ENCODE results near the gene LCE3D.

DNA sequence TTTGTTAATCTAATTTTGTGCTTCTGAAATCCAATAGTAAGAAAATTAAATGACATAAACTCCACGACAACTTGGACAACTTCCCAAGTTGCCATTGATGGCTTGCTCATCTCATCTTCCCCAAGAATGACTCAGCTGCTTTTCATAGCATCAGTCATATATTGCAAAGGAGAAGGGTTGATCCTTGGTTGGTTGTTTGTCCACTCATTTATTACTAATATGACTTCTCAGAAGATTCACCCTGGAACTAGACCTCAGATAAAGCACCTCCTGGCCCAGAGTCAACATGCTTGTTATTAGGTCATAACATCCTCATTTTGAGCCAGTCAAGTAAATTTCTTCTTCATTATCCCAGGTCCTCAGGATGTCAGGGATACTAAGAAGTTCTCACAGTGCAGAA lies 2.3 kb upstream of the LCE3D start:
- TF ChIP-seq POLR2A (IDR thresholded peaks at IDR 0.05; ENCODE audit: low read length) (no peak), GATA1 (IDR thresholded peaks at IDR 0.05; ENCODE audit: low read depth, low read length) (no peak)

Measured in erythroblast (primary cell).